Activated CD4-positive, alpha-beta T cell treated with anti-CD3 and anti-CD28 coated beads, Interleukin-2, Interleukin-6, amounts not matched to agents 100 ng/mL and 50 ng/mL, durations not matched to agents 16 hours and 8 hours (primary cell): ENCODE measurements around the gene CFAP77.
"Not testable (repeated sequence)": the region's sequence is repeated elsewhere in the genome, so short reads cannot be mapped to it uniquely, and the experiment has no call there.

Experiments
- DNase-seq: peaks from one replicate; pipeline ENCODE4 v3.0.0-alpha.2; 2020

Gene CFAP77

GRCh38 chr9:132552041-132552440, 142.0 kb downstream of the CFAP77 start:
- no peak for DNase-seq

GRCh38 chr9:132554755-132555154, 144.7 kb downstream of the CFAP77 start:
- DNase-seq = no peak

- DNase-seq = no peak
These were observed 145.5 kb downstream of the CFAP77 start for GRCh38 chr9:132555528-132555927.

DNA sequence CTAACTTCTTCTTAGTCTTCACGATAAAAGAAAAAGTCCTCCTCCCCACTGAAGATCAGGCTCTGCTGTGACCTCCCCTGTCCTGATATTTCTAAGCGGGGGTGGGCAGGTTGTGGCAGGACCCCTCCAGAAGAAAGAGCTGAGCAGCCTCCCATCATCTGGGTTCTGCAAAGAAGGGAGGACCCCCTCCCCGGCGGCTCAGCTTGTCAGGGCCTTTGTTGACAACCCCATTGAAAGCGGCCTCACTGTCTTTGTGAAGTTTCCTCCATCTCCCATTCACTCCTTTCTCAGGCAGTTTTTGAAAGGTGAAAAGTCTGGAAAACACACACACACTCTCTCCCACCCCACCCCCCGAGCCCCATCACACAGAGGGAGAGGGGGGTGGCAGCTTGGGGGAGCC, 146.2 kb downstream of the CFAP77 start:
- no peak for DNase-seq

DNA sequence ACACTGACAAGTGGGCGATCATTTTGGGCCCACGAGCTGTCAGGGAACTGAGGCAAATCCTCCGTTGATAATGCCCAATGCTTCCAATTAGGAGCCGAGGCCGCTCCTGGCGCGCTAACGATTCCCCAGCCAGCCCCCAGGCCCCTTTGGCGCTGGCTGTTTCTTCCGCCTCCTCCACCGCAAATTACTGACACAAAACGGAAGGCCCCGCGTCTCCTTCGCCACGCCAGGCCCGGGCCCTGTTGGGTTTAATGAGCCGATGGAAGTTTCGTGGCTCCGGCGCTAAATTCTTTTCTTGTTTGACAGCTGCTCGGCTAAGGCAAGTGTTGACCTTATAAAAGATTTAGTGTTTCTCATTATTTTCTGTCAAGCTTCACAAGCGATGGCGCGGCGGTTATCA, 146.7 kb downstream of the CFAP77 start:
- DNase-seq = no peak

GRCh38 chr9:132557159-132557558, 147.1 kb downstream of the CFAP77 start:
- no peak for DNase-seq

DNA sequence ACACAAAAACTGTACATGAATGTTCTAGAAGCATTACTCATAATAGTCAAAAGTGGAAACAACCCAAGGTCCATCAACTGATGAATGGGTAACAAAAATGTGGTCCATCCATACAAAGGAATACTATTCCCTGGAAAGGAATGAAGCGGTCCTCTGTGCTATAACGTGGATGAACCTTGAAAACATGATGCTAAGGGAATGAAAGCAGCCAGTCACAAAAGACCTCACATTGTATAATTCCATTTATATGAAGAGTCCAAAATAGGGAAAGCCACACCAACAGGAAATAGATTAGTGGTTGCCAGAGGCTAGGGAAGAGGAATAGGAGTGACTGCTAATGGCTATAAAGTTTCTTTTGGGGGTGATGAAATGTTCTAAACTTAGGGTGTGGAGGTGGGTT, 149.7 kb downstream of the CFAP77 start:
- DNase-seq = no peak

- no peak for DNase-seq
These were observed 150.7 kb downstream of the CFAP77 start for GRCh38 chr9:132560616-132561202.

DNA sequence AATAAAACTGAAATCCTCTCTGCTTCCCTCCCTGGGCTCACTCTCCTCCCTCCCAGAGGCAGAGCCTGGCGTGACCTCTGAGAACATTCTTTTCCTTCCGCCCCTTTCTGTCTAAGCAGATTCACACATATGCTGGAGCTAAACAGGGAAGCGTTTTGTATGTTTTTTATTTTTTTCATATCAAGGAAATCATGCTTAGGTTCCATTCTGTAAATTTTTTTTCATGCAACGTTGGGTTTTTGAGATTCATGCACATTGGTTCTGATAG, 152.2 kb downstream of the CFAP77 start:
- no peak for DNase-seq

GRCh38 chr9:132564526-132564925, 154.5 kb downstream of the CFAP77 start:
- no peak for DNase-seq

GRCh38 chr9:132568787-132569186, 158.8 kb downstream of the CFAP77 start:
- DNase-seq = not testable (repeated sequence)

DNA sequence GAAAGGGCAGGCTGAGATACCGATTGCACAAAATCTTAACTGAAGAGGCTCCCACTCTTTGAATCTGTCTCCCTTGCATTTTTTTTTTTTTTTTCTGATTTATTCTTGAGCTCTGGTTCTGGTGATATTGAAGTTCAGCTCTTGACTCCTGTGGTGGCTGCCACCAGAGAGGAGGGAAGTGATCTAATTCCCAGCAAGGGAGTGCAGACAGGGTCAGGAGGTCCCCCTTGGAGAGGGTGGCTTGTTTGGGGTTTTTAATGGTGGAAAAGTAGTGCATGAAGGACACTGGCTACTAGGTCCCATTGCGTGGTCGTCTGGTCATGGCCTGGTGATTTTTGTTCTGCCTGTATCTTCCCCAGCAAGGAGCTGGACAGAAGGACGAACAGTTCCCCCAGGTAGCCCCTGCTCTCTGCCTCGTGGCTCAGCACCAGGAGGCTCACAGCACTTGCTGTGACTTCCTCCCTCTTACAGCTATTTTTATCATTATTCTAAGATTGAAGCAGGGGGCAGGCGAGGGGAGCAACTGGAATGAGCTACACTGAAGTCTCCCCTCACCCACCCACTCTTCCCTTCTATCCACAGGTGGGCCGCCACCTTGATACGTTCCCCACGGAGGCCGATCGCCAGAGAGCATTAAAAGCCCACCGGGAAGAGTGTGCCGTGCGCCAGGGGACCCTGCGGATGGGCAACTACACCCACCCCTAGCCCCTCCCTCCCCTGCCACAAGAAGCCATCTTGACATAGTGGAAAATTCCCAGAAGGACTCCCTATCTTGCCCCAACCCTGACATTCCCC, 162.0 kb downstream of the CFAP77 start:
- no peak for DNase-seq

DNA sequence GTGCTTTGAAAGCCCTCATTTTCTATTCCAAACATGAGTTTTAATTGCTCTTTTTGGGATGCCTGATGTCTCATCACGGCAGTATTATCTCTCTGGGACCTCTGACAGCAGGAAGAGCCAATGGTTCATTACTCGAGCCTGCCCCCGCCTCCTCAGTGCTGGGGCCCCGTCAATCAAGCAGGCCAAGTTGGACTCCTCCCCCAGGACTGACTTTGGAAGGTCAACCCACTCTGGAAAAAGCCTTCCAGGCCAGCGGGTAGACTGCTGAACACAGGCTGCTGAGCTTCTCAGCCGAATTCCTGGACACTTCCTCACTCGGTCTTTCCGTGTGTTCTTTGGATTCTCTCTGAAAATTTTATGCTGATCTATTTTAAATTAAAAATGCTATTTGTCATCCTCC, 162.9 kb downstream of the CFAP77 start:
- DNase-seq = no peak

- DNase-seq = peak; percentile 62
These were observed 165.1 kb downstream of the CFAP77 start for GRCh38 chr9:132575005-132575609.

DNA sequence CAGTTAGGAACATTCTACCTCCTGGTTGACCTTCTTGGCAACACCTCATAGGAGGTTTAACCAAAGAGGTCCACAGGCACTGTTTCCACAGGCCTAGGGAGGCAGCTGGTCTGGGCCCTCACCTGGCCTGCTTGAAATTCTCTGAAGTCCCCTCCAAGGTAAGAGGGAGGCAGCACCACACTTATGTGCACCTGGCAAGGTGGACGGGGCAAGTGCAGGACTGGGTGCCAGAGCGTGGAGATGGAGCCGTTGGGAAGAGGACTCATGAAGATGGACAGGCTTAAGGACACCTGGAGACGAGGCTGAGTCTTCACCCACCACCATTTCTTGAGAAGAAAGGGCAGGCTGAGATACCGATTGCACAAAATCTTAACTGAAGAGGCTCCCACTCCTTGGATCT, 165.8 kb downstream of the CFAP77 start:
- DNase-seq = no peak

GRCh38 chr9:132577119-132577518, 167.1 kb downstream of the CFAP77 start:
- no peak for DNase-seq

DNA sequence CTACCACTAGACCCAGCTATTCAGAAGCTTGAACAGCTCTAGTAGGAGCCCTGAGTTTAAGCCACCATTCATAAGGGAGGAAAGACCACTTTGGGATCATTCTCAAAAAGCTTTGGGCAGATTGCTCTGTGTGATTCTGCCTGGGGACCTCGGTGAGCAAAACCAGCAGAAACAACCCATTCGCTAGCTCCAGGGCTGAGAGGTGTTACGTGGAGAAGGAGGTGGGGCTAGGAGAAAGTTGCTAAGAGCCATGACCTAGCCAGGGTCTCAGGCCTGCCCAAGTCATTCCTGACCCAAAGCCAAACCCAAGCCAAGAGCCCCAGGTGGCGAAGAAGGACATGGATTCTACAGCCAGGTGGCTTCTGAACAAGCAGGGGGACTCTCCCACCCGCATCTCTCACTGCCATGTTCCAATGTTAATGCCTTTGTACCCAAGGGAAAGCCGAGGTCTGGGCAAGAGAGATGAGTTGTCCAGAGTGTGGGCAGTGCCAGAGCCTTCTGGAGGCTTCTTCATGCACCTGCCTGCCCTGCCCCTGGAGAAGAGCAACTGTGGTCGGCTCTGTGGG, 168.4 kb downstream of the CFAP77 start:
- no peak for DNase-seq

- no peak for DNase-seq
These were observed 169.4 kb downstream of the CFAP77 start for GRCh38 chr9:132579427-132579798.

DNA sequence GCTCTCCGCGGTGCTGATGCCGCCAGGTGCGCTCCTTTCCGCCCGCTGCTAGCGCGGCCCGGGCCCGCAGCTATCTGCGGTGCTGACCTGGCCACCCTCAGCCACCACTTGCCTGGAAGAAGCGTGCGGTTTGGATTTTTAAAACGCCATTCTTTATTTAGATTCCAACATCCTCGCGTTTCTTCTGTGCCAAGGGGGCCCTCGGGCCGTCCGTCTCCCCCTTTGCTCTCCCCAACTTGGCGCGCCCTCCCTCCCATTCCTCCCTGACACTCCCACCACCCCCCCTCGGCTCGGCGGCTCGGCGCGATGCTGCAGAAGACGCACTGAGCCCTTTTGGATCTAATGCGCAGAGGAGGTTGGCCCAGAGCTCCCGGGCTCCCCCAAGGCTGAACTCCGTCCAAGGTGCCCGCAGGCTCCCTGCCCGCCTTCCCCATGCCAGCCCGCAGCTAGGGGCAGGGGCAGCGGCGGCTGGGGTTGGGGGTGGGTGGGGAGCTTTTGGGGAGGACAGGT, 172.3 kb downstream of the CFAP77 start, which contains the start of gene BARHL1:
Gene BARHL1, plus strand, starts transcription at position 331 of the 510 bp plus-strand sequence. CDS start 192 bp downstream, outside the sequence.
- no peak for DNase-seq

- DNase-seq = no peak
These were observed 173.0 kb downstream of the CFAP77 start for GRCh38 chr9:132582786-132583583.

- no peak for DNase-seq
These were observed 173.7 kb downstream of the CFAP77 start for GRCh38 chr9:132583584-132584304.
